Measurements from ENCODE around the gene CYP3A7. TPM values are rescaled to one million over a fixed set of nuclear protein-coding genes. Genes with fewer than 3 reads are reported as not detected.

The CYP3A7 gene
- total RNA-seq, 1 donor from 2014 or later, result 0.18 TPM

- no peak overlapping the region for H3K27ac Mint-ChIP-seq (ENCODE audit: unreplicated experiment)
- peaks cover 18% of the 10 kb centered on the region for H3K4me1 Mint-ChIP-seq (ENCODE audit: unreplicated experiment)
- peaks cover 5% of the 10 kb centered on the region for H3K27me3 Mint-ChIP-seq (ENCODE audit: unreplicated experiment)
- no peak for TF ChIP-seq CTCF (IDR thresholded peaks at IDR 0.05; ENCODE audit: unreplicated experiment)
- DNase-seq (ENCODE audit: low spot score), result no peak
- no peaks in the 10 kb centered on the region for H3K9me3 Mint-ChIP-seq (ENCODE audit: unreplicated experiment)
- peaks cover 3% of the 10 kb centered on the region for H3K36me3 Mint-ChIP-seq (ENCODE audit: low read depth, unreplicated experiment)
- H3K4me3 Mint-ChIP-seq (ENCODE audit: unreplicated experiment), result no peak overlapping the region
Observed at GRCh38 chr7:99733003-99733402, 2.0 kb downstream of the CYP3A7 start.

- no peak for DNase-seq (ENCODE audit: low spot score)
- H3K9me3 Mint-ChIP-seq (ENCODE audit: unreplicated experiment), result no peaks in the 10 kb centered on the region
- H3K27me3 Mint-ChIP-seq (ENCODE audit: unreplicated experiment), result peaks cover 5% of the 10 kb centered on the region
- H3K4me3 Mint-ChIP-seq (ENCODE audit: unreplicated experiment), result no peak overlapping the region
- H3K4me1 Mint-ChIP-seq (ENCODE audit: unreplicated experiment), result peaks cover 18% of the 10 kb centered on the region
- no peak overlapping the region for H3K27ac Mint-ChIP-seq (ENCODE audit: unreplicated experiment)
- no peak for TF ChIP-seq CTCF (IDR thresholded peaks at IDR 0.05; ENCODE audit: unreplicated experiment)
- peaks cover 3% of the 10 kb centered on the region for H3K36me3 Mint-ChIP-seq (ENCODE audit: low read depth, unreplicated experiment)
Observed at GRCh38 chr7:99731638-99732374, 3.2 kb downstream of the CYP3A7 start.

GRCh38 chr7:99730992-99731391, 4.0 kb downstream of the CYP3A7 start:
- Mint-ChIP-seq H3K9me3 (ENCODE audit: unreplicated experiment) (no peaks in the 10 kb centered on the region), H3K4me1 (ENCODE audit: unreplicated experiment) (peaks cover 16% of the 10 kb centered on the region), H3K27me3 (ENCODE audit: unreplicated experiment) (peaks cover 3% of the 10 kb centered on the region), H3K4me3 (ENCODE audit: unreplicated experiment) (no peak overlapping the region), H3K27ac (ENCODE audit: unreplicated experiment) (no peak overlapping the region), H3K36me3 (ENCODE audit: low read depth, unreplicated experiment) (peaks cover 3% of the 10 kb centered on the region)
- DNase-seq (ENCODE audit: low spot score), result no peak
- TF ChIP-seq CTCF (IDR thresholded peaks at IDR 0.05; ENCODE audit: unreplicated experiment), result no peak

- Mint-ChIP-seq H3K4me3 (ENCODE audit: unreplicated experiment) (no peak overlapping the region), H3K36me3 (ENCODE audit: low read depth, unreplicated experiment) (peaks cover 3% of the 10 kb centered on the region), H3K27ac (ENCODE audit: unreplicated experiment) (no peak overlapping the region), H3K4me1 (ENCODE audit: unreplicated experiment) (peaks cover 9% of the 10 kb centered on the region), H3K9me3 (ENCODE audit: unreplicated experiment) (no peaks in the 10 kb centered on the region), H3K27me3 (ENCODE audit: unreplicated experiment) (peaks cover 2% of the 10 kb centered on the region)
- no peak for TF ChIP-seq CTCF (IDR thresholded peaks at IDR 0.05; ENCODE audit: unreplicated experiment)
- DNase-seq (ENCODE audit: low spot score), result no peak
Observed at GRCh38 chr7:99730238-99730810, 4.7 kb downstream of the CYP3A7 start.

Data from endothelial cell (in vitro differentiated cells).